Measurements from ENCODE around the gene TEX26. TPM values are rescaled to one million over a fixed set of nuclear protein-coding genes. Genes with fewer than 3 reads are reported as not detected.

The TEX26 gene
- total RNA-seq, 1 experiment from 2014 or later = not detected

DNA sequence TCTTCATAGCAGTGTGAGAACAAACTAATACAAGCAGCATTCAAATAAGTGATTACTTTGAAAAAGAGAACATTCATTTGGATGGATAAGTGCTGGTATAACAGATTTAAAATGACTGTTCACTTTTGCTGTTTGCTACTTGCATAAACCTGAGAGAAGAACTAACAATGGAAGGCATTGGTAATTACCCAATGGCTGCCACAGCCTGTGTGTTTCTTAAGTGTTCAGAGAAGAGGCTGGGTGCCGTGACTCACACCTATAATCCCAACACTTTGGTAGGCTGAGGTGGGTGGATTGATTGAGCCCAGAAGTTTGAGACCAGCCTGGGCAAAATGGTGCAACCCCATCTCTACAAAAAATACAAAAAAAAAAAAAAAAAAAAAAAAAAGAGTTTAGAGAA is 4.9 kb upstream of the TEX26 start:
- intact Hi-C loops (cut with micrococcal nuclease; ENCODE audit: unreplicated experiment) = loop anchor here (10.0 kb wide), 1 partner anchor 47 kb away; no protein-coding TSS in a partner anchor
- H3K27ac Mint-ChIP-seq (ENCODE audit: unreplicated experiment) = peak overlapping the region; percentile 62

DNA sequence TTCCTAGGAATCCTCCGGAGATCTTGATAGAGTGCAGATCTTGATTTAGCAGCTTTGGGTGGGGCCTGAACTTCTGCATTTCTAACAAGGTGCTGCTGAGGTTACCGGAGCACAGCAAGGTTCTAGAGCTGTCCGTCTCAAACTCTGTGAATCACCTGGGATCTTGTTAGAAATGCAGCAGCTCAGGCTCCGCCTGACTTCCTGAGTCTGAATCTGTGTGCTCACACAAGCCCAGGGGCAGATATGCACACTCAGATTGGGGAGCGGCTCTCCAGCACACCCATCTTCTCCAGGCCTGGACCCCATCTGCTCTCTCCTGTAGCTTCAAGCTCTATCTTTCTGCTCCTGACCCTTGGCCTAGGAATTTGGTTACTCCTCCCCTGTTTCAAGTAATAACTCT is 3.5 kb upstream of the TEX26 start:
- Mint-ChIP-seq H3K4me1 (ENCODE audit: low read depth, unreplicated experiment) (peaks cover 22% of the 10 kb centered on the region), H3K27ac (ENCODE audit: unreplicated experiment) (no peak overlapping the region), H3K9me3 (ENCODE audit: low read depth, unreplicated experiment) (no peaks in the 10 kb centered on the region), H3K4me3 (ENCODE audit: low read depth, unreplicated experiment) (no peak overlapping the region), H3K36me3 (ENCODE audit: insufficient read depth, unreplicated experiment) (peaks cover 8% of the 10 kb centered on the region), H3K27me3 (ENCODE audit: unreplicated experiment) (no peaks in the 10 kb centered on the region)
- TF ChIP-seq, protein P1, sequence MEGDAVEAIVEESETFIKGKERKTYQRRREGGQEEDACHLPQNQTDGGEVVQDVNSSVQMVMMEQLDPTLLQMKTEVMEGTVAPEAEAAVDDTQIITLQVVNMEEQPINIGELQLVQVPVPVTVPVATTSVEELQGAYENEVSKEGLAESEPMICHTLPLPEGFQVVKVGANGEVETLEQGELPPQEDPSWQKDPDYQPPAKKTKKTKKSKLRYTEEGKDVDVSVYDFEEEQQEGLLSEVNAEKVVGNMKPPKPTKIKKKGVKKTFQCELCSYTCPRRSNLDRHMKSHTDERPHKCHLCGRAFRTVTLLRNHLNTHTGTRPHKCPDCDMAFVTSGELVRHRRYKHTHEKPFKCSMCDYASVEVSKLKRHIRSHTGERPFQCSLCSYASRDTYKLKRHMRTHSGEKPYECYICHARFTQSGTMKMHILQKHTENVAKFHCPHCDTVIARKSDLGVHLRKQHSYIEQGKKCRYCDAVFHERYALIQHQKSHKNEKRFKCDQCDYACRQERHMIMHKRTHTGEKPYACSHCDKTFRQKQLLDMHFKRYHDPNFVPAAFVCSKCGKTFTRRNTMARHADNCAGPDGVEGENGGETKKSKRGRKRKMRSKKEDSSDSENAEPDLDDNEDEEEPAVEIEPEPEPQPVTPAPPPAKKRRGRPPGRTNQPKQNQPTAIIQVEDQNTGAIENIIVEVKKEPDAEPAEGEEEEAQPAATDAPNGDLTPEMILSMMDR (IDR thresholded peaks at IDR 0.05; ENCODE audit: unreplicated experiment) = no peak
- BruUV-seq (replicated peaks) = no TSS peak
- no peak for DNase-seq
- CTCF ChIA-PET = no interaction called here
- intact Hi-C loops (cut with micrococcal nuclease; ENCODE audit: unreplicated experiment) = loop anchor here (10.0 kb wide), 1 partner anchor 46 kb away; no protein-coding TSS in a partner anchor

More for the DNA sequence above, 4.9 kb upstream of the TEX26 start:
- Mint-ChIP-seq H3K4me3 (ENCODE audit: low read depth, unreplicated experiment) (no peak overlapping the region), H3K27me3 (ENCODE audit: unreplicated experiment) (no peaks in the 10 kb centered on the region), H3K9me3 (ENCODE audit: low read depth, unreplicated experiment) (no peaks in the 10 kb centered on the region), H3K36me3 (ENCODE audit: insufficient read depth, unreplicated experiment) (peaks cover 8% of the 10 kb centered on the region), H3K4me1 (ENCODE audit: low read depth, unreplicated experiment) (peaks cover 32% of the 10 kb centered on the region)
- BruUV-seq (replicated peaks) = no TSS peak
- TF ChIP-seq, protein P1 (IDR thresholded peaks at IDR 0.05; ENCODE audit: unreplicated experiment) = no peak
- CTCF ChIA-PET = no interaction called here
- no peak for DNase-seq

DNA sequence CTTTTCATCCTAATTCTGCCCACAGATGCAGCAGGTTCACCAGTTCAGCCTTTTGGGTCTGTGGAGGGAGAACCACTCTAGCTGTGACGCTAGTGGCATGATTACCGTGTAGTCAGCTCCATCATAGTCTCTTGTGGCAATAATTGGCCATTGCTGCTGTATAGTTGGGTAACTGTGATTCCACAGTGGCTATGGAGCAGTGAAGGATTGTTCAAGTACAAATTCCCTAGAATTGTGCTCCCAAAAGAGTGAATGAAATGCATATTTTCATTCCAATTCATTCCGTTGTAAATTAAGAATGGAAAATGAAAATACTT is 856 bp downstream of the TEX26 start:
- peaks cover 14% of the 10 kb centered on the region for H3K4me1 Mint-ChIP-seq (ENCODE audit: low read depth, unreplicated experiment)
- intact Hi-C loops (cut with micrococcal nuclease; ENCODE audit: unreplicated experiment) = no loop called here
- no peak overlapping the region for H3K4me3 Mint-ChIP-seq (ENCODE audit: low read depth, unreplicated experiment)
- CTCF ChIA-PET = no interaction called here
- no peaks in the 10 kb centered on the region for H3K36me3 Mint-ChIP-seq (ENCODE audit: insufficient read depth, unreplicated experiment)
- H3K27me3 Mint-ChIP-seq (ENCODE audit: unreplicated experiment) = no peaks in the 10 kb centered on the region
- TF ChIP-seq, protein P1 (IDR thresholded peaks at IDR 0.05; ENCODE audit: unreplicated experiment) = no peak
- BruUV-seq (replicated peaks) = no TSS peak
- DNase-seq = no peak
- no peaks in the 10 kb centered on the region for H3K9me3 Mint-ChIP-seq (ENCODE audit: low read depth, unreplicated experiment)
- no peak overlapping the region for H3K27ac Mint-ChIP-seq (ENCODE audit: unreplicated experiment)

- H3K4me1 Mint-ChIP-seq (ENCODE audit: low read depth, unreplicated experiment) = peaks cover 3% of the 10 kb centered on the region
- CTCF ChIA-PET = no interaction called here
- TF ChIP-seq, protein P1 (IDR thresholded peaks at IDR 0.05; ENCODE audit: unreplicated experiment) = no peak
Measured at GRCh38 chr13:30934381-30934780, 1.9 kb downstream of the TEX26 start.

More at GRCh38 chr13:30934381-30934780, 1.9 kb downstream of the TEX26 start:
- H3K27ac Mint-ChIP-seq (ENCODE audit: unreplicated experiment) = no peak overlapping the region
- H3K9me3 Mint-ChIP-seq (ENCODE audit: low read depth, unreplicated experiment) = no peaks in the 10 kb centered on the region
- no peak overlapping the region for H3K4me3 Mint-ChIP-seq (ENCODE audit: low read depth, unreplicated experiment)
- BruUV-seq (replicated peaks) = no TSS peak
- intact Hi-C loops (cut with micrococcal nuclease; ENCODE audit: unreplicated experiment) = no loop called here
- H3K36me3 Mint-ChIP-seq (ENCODE audit: insufficient read depth, unreplicated experiment) = no peaks in the 10 kb centered on the region
- H3K27me3 Mint-ChIP-seq (ENCODE audit: unreplicated experiment) = no peaks in the 10 kb centered on the region
- no peak for DNase-seq
